GM18870 (cell line): ENCODE results near the gene PTOV1.

ENCODE experiments used
- ATAC-seq: cut with Tn5 transposase; IDR thresholded peaks from one replicate; pipeline ENCODE4 v1.9.1; 2021; ENCODE audit warnings: moderate library complexity; ENCODE audit not compliant: unreplicated experiment

The PTOV1 gene

GRCh38 chr19:49857838-49858087 lies 6.8 kb downstream of the PTOV1 start:
- no peak for ATAC-seq

- no peak for ATAC-seq
These were observed 7.4 kb downstream of the PTOV1 start for GRCh38 chr19:49858088-49858985.

- no peak for ATAC-seq
These were observed 8.8 kb downstream of the PTOV1 start for GRCh38 chr19:49859682-49860335.

- ATAC-seq: no peak
These were observed 9.6 kb downstream of the PTOV1 start for GRCh38 chr19:49860336-49861102.

GRCh38 chr19:49861107-49861506 lies 10.1 kb downstream of the PTOV1 start:
- ATAC-seq: no peak

GRCh38 chr19:49861541-49862378 lies 10.8 kb downstream of the PTOV1 start:
- no peak for ATAC-seq

GRCh38 chr19:49862391-49863253 lies 11.7 kb downstream of the PTOV1 start:
- no peak for ATAC-seq

- ATAC-seq: no peak
These were observed 12.4 kb downstream of the PTOV1 start for GRCh38 chr19:49863254-49863934.

GRCh38 chr19:49863935-49864320 lies 13.0 kb downstream of the PTOV1 start:
- ATAC-seq: no peak

GRCh38 chr19:49864890-49865289 lies 13.9 kb downstream of the PTOV1 start:
- ATAC-seq: no peak

- peak; percentile 32 for ATAC-seq
These were observed 16.2 kb downstream of the PTOV1 start, which contains the start of gene PNKP for GRCh38 chr19:49866933-49867782. TSS of gene PNKP (minus strand) at chr19:49867576. CDS start at chr19:49867204, 372 bp downstream.

- peak; percentile 11 for ATAC-seq
These were observed 18.1 kb downstream of the PTOV1 start for GRCh38 chr19:49869009-49869483.

- peak; percentile 80 for ATAC-seq
These were observed 18.7 kb downstream of the PTOV1 start for GRCh38 chr19:49869484-49870308.

- ATAC-seq: no peak
These were observed 19.4 kb downstream of the PTOV1 start for GRCh38 chr19:49870309-49870901.

GRCh38 chr19:49871349-49871985 lies 20.5 kb downstream of the PTOV1 start:
- no peak for ATAC-seq
